H9 (cell line): ENCODE results near the gene SOCS7. TPM values are rescaled to one million over a fixed set of nuclear protein-coding genes. Genes with fewer than 3 reads are reported as not detected.

Experiments used
- DNase-seq: peaks from one replicate; pipeline ENCODE4 v3.0.0-alpha.2; 2017
- H2AFZ ChIP-seq: one replicate; pipeline ENCODE4 v1.6.1; 2013; ENCODE audit warnings: mild to moderate bottlenecking, low read length, control low read depth, moderate library complexity
- H2AK5ac ChIP-seq: 2 replicates; pipeline ENCODE4 v1.6.1; 2013; ENCODE audit warnings: low read length, control low read depth, mixed read lengths; ENCODE audit not compliant: insufficient read length
- H2BK120ac ChIP-seq: one replicate; pipeline ENCODE4 v1.6.1; 2013; ENCODE audit warnings: low read depth, mild to moderate bottlenecking, low read length, control low read depth, inconsistent platforms; ENCODE audit not compliant: poor library complexity, severe bottlenecking
- H2BK12ac ChIP-seq: 2 replicates; pipeline ENCODE4 v1.6.1; 2013; ENCODE audit warnings: low read length, control low read depth, mixed read lengths, low read depth; ENCODE audit not compliant: insufficient read length
- H2BK15ac ChIP-seq: 2 replicates; pipeline ENCODE4 v1.6.1; 2013; ENCODE audit warnings: low read depth, low read length, control low read depth
- H2BK20ac ChIP-seq: one replicate; pipeline ENCODE4 v1.6.1; 2013; ENCODE audit warnings: low read depth, mild to moderate bottlenecking, low read length, control low read depth, inconsistent platforms; ENCODE audit not compliant: poor library complexity, severe bottlenecking
- H2BK5ac ChIP-seq: 2 replicates; pipeline ENCODE4 v1.6.1; 2013; ENCODE audit warnings: low read length, control low read depth, mixed read lengths; ENCODE audit not compliant: insufficient read length
- H3K14ac ChIP-seq: 2 replicates; pipeline ENCODE4 v1.6.1; 2013; ENCODE audit warnings: low read length, control low read depth; ENCODE audit not compliant: insufficient read depth
- H3K18ac ChIP-seq: 2 replicates; pipeline ENCODE4 v1.6.1; 2013; ENCODE audit warnings: low read depth, mild to moderate bottlenecking, mixed read lengths, low read length, control low read depth; ENCODE audit not compliant: insufficient read length
- H3K23ac ChIP-seq: 2 replicates; pipeline ENCODE4 v1.6.1; 2013; ENCODE audit warnings: low read length, control low read depth, mixed read lengths, low read depth; ENCODE audit not compliant: insufficient read length
- H3K23me2 ChIP-seq: 2 replicates; pipeline ENCODE4 v1.6.1; 2013; ENCODE audit warnings: low read depth, mild to moderate bottlenecking, mixed read lengths, low read length, control low read depth; ENCODE audit not compliant: insufficient read length, poor library complexity, severe bottlenecking
- H3K27ac ChIP-seq: 2 replicates; pipeline ENCODE4 v1.5.1; 2013; ENCODE audit warnings: low read length, control low read depth, mixed read lengths, low read depth; ENCODE audit not compliant: insufficient read length
- H3K27me3 ChIP-seq: 2 replicates; pipeline ENCODE4 v1.6.1; 2013; ENCODE audit warnings: low read length, control low read depth, inconsistent platforms; ENCODE audit not compliant: insufficient read depth
- H3K4ac ChIP-seq: 2 replicates; pipeline ENCODE4 v1.6.1; 2013; ENCODE audit warnings: low read depth, mild to moderate bottlenecking, control low read depth, inconsistent platforms, low read length, moderate library complexity
- H3K4me1 ChIP-seq: 2 replicates; pipeline ENCODE4 v1.6.1; 2013; ENCODE audit warnings: low read length, control low read depth, inconsistent platforms; ENCODE audit not compliant: insufficient read depth
- H3K4me2 ChIP-seq: 2 replicates; pipeline ENCODE4 v1.6.1; 2013; ENCODE audit warnings: low read length, control low read depth, mixed read lengths; ENCODE audit not compliant: insufficient read length, insufficient read depth
- H3K56ac ChIP-seq: 2 replicates; pipeline ENCODE4 v1.6.1; 2013; ENCODE audit warnings: low read depth, mild to moderate bottlenecking, mixed read lengths, low read length, control low read depth; ENCODE audit not compliant: insufficient read length
- H3K79me1 ChIP-seq: 2 replicates; pipeline ENCODE4 v1.6.1; 2013; ENCODE audit warnings: low read depth, mild to moderate bottlenecking, moderate library complexity, low read length, control low read depth, inconsistent platforms; ENCODE audit not compliant: insufficient read depth, poor library complexity, severe bottlenecking
- H3K79me2 ChIP-seq: 2 replicates; pipeline ENCODE4 v1.6.1; 2013; ENCODE audit warnings: low read length, control low read depth, inconsistent platforms; ENCODE audit not compliant: insufficient read depth
- H3K9ac ChIP-seq: 2 replicates; pipeline ENCODE4 v1.6.1; 2013; ENCODE audit warnings: low read length, control low read depth, mixed read lengths; ENCODE audit not compliant: insufficient read length; ENCODE audit errors: extremely low read depth
- H3K9me3 ChIP-seq: one replicate; pipeline ENCODE4 v1.6.1; 2013; ENCODE audit warnings: low read depth, low read length, inconsistent platforms; ENCODE audit not compliant: control insufficient read depth
- H3T11ph ChIP-seq: one replicate; pipeline ENCODE4 v1.6.1; 2013; ENCODE audit warnings: mild to moderate bottlenecking, low read length, control low read depth, inconsistent platforms
- H4K20me1 ChIP-seq: one replicate; pipeline ENCODE4 v1.6.1; 2013; ENCODE audit not compliant: control insufficient read depth, insufficient read length, insufficient read depth
- H4K5ac ChIP-seq: 2 replicates; pipeline ENCODE4 v1.6.1; 2013; ENCODE audit warnings: low read depth, mild to moderate bottlenecking, mixed read lengths, low read length, control low read depth; ENCODE audit not compliant: insufficient read length
- H4K8ac ChIP-seq: replicated peaks from 2 replicates; pipeline ENCODE4 v1.6.1; 2013; ENCODE audit warnings: low read length, control low read depth, mixed read lengths, low read depth; ENCODE audit not compliant: insufficient read length
- H4K91ac ChIP-seq: 2 replicates; pipeline ENCODE4 v1.6.1; 2013; ENCODE audit warnings: low read depth, mild to moderate bottlenecking, moderate library complexity, mixed read lengths, low read length, control low read depth; ENCODE audit not compliant: insufficient read length
- H3K27ac Mint-ChIP-seq, 3 experiments: 2 replicates in 2 of 3; 3 replicates in 1 of 3; pipeline ENCODE4 v1.8.0; 2020 to 2021; ENCODE audit warnings: mixed read lengths in 3 of 3, mild to moderate bottlenecking in 1 of 3, moderate library complexity in 1 of 3
- H3K27me3 Mint-ChIP-seq: 2 replicates; pipeline ENCODE4 v1.8.0; 2021; ENCODE audit warnings: low read depth, mild to moderate bottlenecking, moderate library complexity, mixed read lengths
- H3K36me3 Mint-ChIP-seq, 3 experiments: 2 replicates in 2 of 3; 3 replicates in 1 of 3; pipeline ENCODE4 v1.8.0; 2020 to 2021; ENCODE audit warnings: low read depth in 3 of 3, mixed read lengths in 3 of 3; ENCODE audit not compliant: insufficient read depth in 1 of 3
- H3K4me1 Mint-ChIP-seq, 2 experiments: 2 replicates each; pipeline ENCODE4 v1.8.0; 2020; ENCODE audit warnings: mixed read lengths in 2 of 2
- H3K4me3 Mint-ChIP-seq, 2 experiments: 2 replicates in 1 of 2; 3 replicates in 1 of 2; pipeline ENCODE4 v1.8.0; 2020 to 2021; ENCODE audit warnings: mild to moderate bottlenecking in 2 of 2, mixed read lengths in 2 of 2, moderate library complexity in 1 of 2
- H3K9me3 Mint-ChIP-seq, 2 experiments: 2 replicates in 1 of 2; 3 replicates in 1 of 2; pipeline ENCODE4 v1.8.0; 2020; ENCODE audit warnings: mild to moderate bottlenecking in 2 of 2, mixed read lengths in 2 of 2, moderate library complexity in 1 of 2
- WGBS: extraction: QIAGEN DNeasy Blood & Tissue Kit; methylation state at CpG from one replicate; pipeline ENCODE4 v1.1.7; 2013; ENCODE audit warnings: missing lambda C conversion rate, low lambda C conversion rate, mixed read lengths; ENCODE audit not compliant: insufficient read length; ENCODE audit errors: extremely low coverage; 5-methylcytosine and 5-hydroxymethylcytosine counted together
- total RNA-seq: library from RNA; stranded (reverse); gene quantifications from 2 replicates; pipeline ENCODE4 v1.2.1, GENCODE V29; 2021
- TF ChIP-seq, protein P1 (sequence below): fragments of 200-600 bp; sonication (generic); conservative IDR thresholded peaks from 3 replicates; pipeline ENCODE4 v1.8.0; 2021; ENCODE audit warnings: antibody characterized with exemption, mild to moderate bottlenecking

Gene SOCS7
- total RNA-seq, 1 experiment from 2014 or later = 31.0 TPM

DNA sequence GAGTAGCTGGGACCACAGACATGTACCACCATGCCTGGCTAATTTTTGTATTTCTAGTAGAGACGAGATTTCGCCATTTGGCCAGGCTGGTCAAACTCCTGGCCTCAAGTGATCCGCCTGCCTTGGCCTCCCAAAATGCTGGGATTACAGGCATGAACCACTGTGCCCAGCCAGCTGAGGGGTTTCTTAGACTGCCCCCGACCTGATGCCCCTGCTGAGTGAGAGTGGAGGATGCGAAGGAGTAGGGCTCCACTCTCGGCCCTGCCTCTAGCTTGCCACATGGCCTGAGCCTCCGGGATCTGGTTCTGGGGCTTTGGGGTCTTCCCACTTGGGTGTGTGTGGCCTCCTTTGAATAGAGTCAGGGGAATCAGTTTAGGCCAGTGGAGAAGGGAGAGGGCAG, 18.9 kb upstream of the SOCS7 start:
- no peak overlapping the region for H4K8ac ChIP-seq
- H3K79me2 ChIP-seq = no peaks in the 10 kb centered on the region
- no peak overlapping the region for H3K56ac ChIP-seq
- H2AK5ac ChIP-seq = no peak overlapping the region
- H2BK12ac ChIP-seq = no peak overlapping the region
- H3K18ac ChIP-seq = no peak overlapping the region
- H3K9ac ChIP-seq = no peak overlapping the region
- no peak overlapping the region for H2BK20ac ChIP-seq
- no peak for DNase-seq
- H3K4me2 ChIP-seq = no peak overlapping the region
- H3K14ac ChIP-seq = no peak overlapping the region
- no peaks in the 10 kb centered on the region for H3K27me3 ChIP-seq
- no peaks in the 10 kb centered on the region for H3K4me1 ChIP-seq
- no peaks in the 10 kb centered on the region for H3K79me1 ChIP-seq
- no peak overlapping the region for H2BK15ac ChIP-seq
- no peak overlapping the region for H2BK5ac ChIP-seq
- no peaks in the 10 kb centered on the region for H4K20me1 ChIP-seq
- H3K9me3 ChIP-seq = no peaks in the 10 kb centered on the region
- no peak overlapping the region for H2AFZ ChIP-seq
- Mint-ChIP-seq H3K4me1 (peaks cover 14 to 27% of the 10 kb centered on the region in 2 experiments), H3K27ac (no peak overlapping the region), H3K27me3 (no peaks in the 10 kb centered on the region; the same call in none of the 2 replicates), H3K9me3 (no peaks in the 10 kb centered on the region), H3K4me3 (no peak overlapping the region), H3K36me3 (no peaks in the 10 kb centered on the region)
- H4K5ac ChIP-seq = no peak overlapping the region
- no peak overlapping the region for H3K4ac ChIP-seq
- no peaks in the 10 kb centered on the region for H3K23me2 ChIP-seq
- no peak overlapping the region for H3K27ac ChIP-seq
- H4K91ac ChIP-seq = no peak overlapping the region
- H2BK120ac ChIP-seq = no peak overlapping the region
- TF ChIP-seq, protein P1, sequence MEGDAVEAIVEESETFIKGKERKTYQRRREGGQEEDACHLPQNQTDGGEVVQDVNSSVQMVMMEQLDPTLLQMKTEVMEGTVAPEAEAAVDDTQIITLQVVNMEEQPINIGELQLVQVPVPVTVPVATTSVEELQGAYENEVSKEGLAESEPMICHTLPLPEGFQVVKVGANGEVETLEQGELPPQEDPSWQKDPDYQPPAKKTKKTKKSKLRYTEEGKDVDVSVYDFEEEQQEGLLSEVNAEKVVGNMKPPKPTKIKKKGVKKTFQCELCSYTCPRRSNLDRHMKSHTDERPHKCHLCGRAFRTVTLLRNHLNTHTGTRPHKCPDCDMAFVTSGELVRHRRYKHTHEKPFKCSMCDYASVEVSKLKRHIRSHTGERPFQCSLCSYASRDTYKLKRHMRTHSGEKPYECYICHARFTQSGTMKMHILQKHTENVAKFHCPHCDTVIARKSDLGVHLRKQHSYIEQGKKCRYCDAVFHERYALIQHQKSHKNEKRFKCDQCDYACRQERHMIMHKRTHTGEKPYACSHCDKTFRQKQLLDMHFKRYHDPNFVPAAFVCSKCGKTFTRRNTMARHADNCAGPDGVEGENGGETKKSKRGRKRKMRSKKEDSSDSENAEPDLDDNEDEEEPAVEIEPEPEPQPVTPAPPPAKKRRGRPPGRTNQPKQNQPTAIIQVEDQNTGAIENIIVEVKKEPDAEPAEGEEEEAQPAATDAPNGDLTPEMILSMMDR = no peak
- H3K23ac ChIP-seq = no peak overlapping the region
- H3T11ph ChIP-seq = no peak overlapping the region
- WGBS = no CpG with 5 or more reads among the region's 7 CpGs
